PC-9 (cell line): ENCODE measurements around the gene KIAA1671. TPM values are rescaled to one million over a fixed set of nuclear protein-coding genes. Genes with fewer than 3 reads are reported as not detected.

Source experiments
- BruUV-seq: library from RNA; stranded (reverse); fragments of 400-500 nt; replicated peaks from 2 replicates; lab custom pipeline; 2021; lab: Mats Ljungman, UMichigan
- CTCF ChIA-PET: fragments of 300-600 bp; sonication (Branson Sonifier 250); formaldehyde crosslinking; loops from one replicate; lab custom pipeline; 2022; ENCODE audit warnings: antibody characterized with exemption; lab: Charles Lee
- POLR2A ChIA-PET: fragments of 300-600 bp; sonication (Branson Sonifier 250); formaldehyde crosslinking; loops from one replicate; lab custom pipeline; 2022; ENCODE audit warnings: antibody characterized with exemption; ENCODE audit not compliant: unreplicated experiment; lab: Charles Lee
- DNase-seq, 2 experiments: peaks; one replicate each; pipeline versions ENCODE4 v3.0.0 to v3.0.0-alpha.2; 2015 to 2022; ENCODE audit warnings: mixed read lengths in 1 of 2
- H2AFZ ChIP-seq: fragments of 200-600 bp; sonication (generic); 2 replicates; pipeline ENCODE4 v1.8.1; 2017; ENCODE audit warnings: antibody characterized with exemption
- H3F3A ChIP-seq: fragments of 200-600 bp; sonication (generic); 2 replicates; pipeline ENCODE4 v1.8.1; 2017; ENCODE audit warnings: antibody characterized with exemption, mild to moderate bottlenecking, low read depth; ENCODE audit not compliant: insufficient read depth
- H3K27ac ChIP-seq: fragments of 200-600 bp; sonication (generic); 2 replicates; pipeline ENCODE4 v1.6.1; 2016; ENCODE audit warnings: mixed run types
- H3K27me3 ChIP-seq: fragments of 200-600 bp; sonication (generic); 2 replicates; pipeline ENCODE4 v1.6.1; 2016; ENCODE audit warnings: low read depth, mixed run types; ENCODE audit not compliant: insufficient read depth
- H3K36me3 ChIP-seq: fragments of 200-600 bp; sonication (generic); 2 replicates; pipeline ENCODE4 v1.6.1; 2016; ENCODE audit warnings: low read depth, mixed run types
- H3K4me1 ChIP-seq: fragments of 200-600 bp; sonication (generic); replicated peaks from 2 replicates; pipeline ENCODE4 v1.6.1; 2016; ENCODE audit warnings: mixed run types; ENCODE audit not compliant: insufficient read depth
- H3K4me2 ChIP-seq: fragments of 200-600 bp; sonication (generic); 2 replicates; pipeline ENCODE4 v1.6.1; 2017; ENCODE audit warnings: mixed run types
- H3K4me3 ChIP-seq: fragments of 200-600 bp; sonication (generic); 2 replicates; pipeline ENCODE4 v1.6.1; 2016; ENCODE audit warnings: mixed run types
- H3K79me2 ChIP-seq: fragments of 200-600 bp; sonication (generic); 2 replicates; pipeline ENCODE4 v1.6.1; 2017; ENCODE audit warnings: low read depth, mixed run types
- H3K9me2 ChIP-seq: fragments of 200-600 bp; sonication (generic); 2 replicates; pipeline ENCODE4 v1.8.1; 2017; ENCODE audit warnings: mild to moderate bottlenecking; ENCODE audit not compliant: insufficient read depth
- H3K9me3 ChIP-seq: fragments of 200-600 bp; sonication (generic); 2 replicates; pipeline ENCODE4 v1.8.1; 2016; ENCODE audit warnings: low read depth; ENCODE audit not compliant: insufficient read depth
- H4K20me1 ChIP-seq: fragments of 200-600 bp; sonication (generic); 2 replicates; pipeline ENCODE4 v1.8.1; 2017; ENCODE audit not compliant: insufficient read depth
- CTCF ChIP-seq: fragments of 200-600 bp; sonication (generic); conservative IDR thresholded peaks from 2 replicates; pipeline ENCODE4 v1.6.1; 2017; ENCODE audit warnings: mixed run types, antibody characterized with exemption, mild to moderate bottlenecking, moderate library complexity
- EZH2 ChIP-seq: fragments of 200-600 bp; sonication (generic); IDR thresholded peaks from 2 replicates; pipeline ENCODE4 v1.8.0; 2017; ENCODE audit warnings: antibody characterized with exemption, low read depth
- intact Hi-C: fragments of 100-400 bp; cut with micrococcal nuclease; formaldehyde crosslinking; loops from one replicate; pipeline ENCODE4 v1.10.0; 2022; ENCODE audit not compliant: unreplicated experiment
- total RNA-seq: library from RNA; stranded (reverse); gene quantifications from 2 replicates; pipeline ENCODE4 v1.2.3, GENCODE V29; 2021

Gene KIAA1671
- total RNA-seq, 1 experiment from 2014 or later, result 44.3 TPM

DNA sequence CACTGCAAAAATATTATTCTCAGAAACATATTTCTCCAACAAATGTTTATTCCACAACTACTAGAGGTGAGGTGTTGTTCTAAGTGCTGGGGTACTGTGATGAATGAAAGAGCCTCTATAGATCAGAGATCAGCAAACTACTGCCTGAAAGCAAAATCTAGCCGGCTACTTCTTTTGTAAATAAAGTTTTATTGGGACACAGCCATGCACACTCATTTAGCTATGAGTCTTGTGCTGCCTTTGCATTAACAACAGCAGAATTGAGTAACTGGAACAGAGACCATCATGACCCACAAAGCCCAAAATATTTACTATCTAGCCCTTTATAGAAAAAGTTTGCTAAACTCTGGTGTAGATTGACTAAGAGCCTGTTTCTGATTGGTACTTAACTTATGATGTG, 210.0 kb downstream of the KIAA1671 start:
- H4K20me1 ChIP-seq, result peaks cover 8% of the 10 kb centered on the region
- BruUV-seq, result no TSS peak
- no peak for DNase-seq
- no peak overlapping the region for H3K4me2 ChIP-seq
- H3K4me1 ChIP-seq, result peaks cover 21% of the 10 kb centered on the region
- H3K4me3 ChIP-seq, result no peak overlapping the region
- H3K79me2 ChIP-seq, result no peaks in the 10 kb centered on the region
- POLR2A ChIA-PET, result no interaction called here
- TF ChIP-seq EZH2, result no peak
- no peak for TF ChIP-seq CTCF
- CTCF ChIA-PET, result interaction anchor here (0.5 kb wide), 1 partner anchor 356 kb away, joined by 4 read pairs; the partner anchor contains the start of gene SGSM1
- no peaks in the 10 kb centered on the region for H3K27me3 ChIP-seq
- no peaks in the 10 kb centered on the region for H3K9me3 ChIP-seq
- intact Hi-C loops, result no loop called here
- H2AFZ ChIP-seq, result no peak overlapping the region
- H3K36me3 ChIP-seq, result no peaks in the 10 kb centered on the region
- H3K27ac ChIP-seq, result no peak overlapping the region
- H3K9me2 ChIP-seq, result no peaks in the 10 kb centered on the region
- H3F3A ChIP-seq, result peaks cover 10% of the 10 kb centered on the region

GRCh38 chr22:25165785-25166184, 213.3 kb downstream of the KIAA1671 start:
- Histone ChIP-seq H3K4me2 (no peak overlapping the region), H3K79me2 (no peaks in the 10 kb centered on the region), H3K4me3 (no peak overlapping the region), H3F3A (peaks cover 16% of the 10 kb centered on the region; the same call in 1 of the 2 replicates), H4K20me1 (peaks cover 19% of the 10 kb centered on the region), H3K27ac (no peak overlapping the region), H3K27me3 (no peaks in the 10 kb centered on the region), H3K4me1 (peaks cover 42% of the 10 kb centered on the region), H3K36me3 (no peaks in the 10 kb centered on the region), H3K9me2 (no peaks in the 10 kb centered on the region), H3K9me3 (no peaks in the 10 kb centered on the region), H2AFZ (no peak overlapping the region)
- POLR2A ChIA-PET, result no interaction called here
- intact Hi-C loops, result no loop called here
- no peak for DNase-seq
- CTCF ChIA-PET, result no interaction called here
- TF ChIP-seq CTCF (no peak), EZH2 (no peak)
- BruUV-seq, result no TSS peak

GRCh38 chr22:25166266-25167040, 213.9 kb downstream of the KIAA1671 start:
- ChIA-PET POLR2A (no interaction called here), CTCF (no interaction called here)
- Histone ChIP-seq H3K4me2 (peak overlapping the region; percentile 34), H2AFZ (no peak overlapping the region), H3K36me3 (no peaks in the 10 kb centered on the region), H3K4me3 (no peak overlapping the region), H4K20me1 (peaks cover 19% of the 10 kb centered on the region), H3K27ac (no peak overlapping the region), H3K4me1 (peaks cover 42% of the 10 kb centered on the region), H3K27me3 (no peaks in the 10 kb centered on the region), H3K9me2 (no peaks in the 10 kb centered on the region), H3F3A (peaks cover 16% of the 10 kb centered on the region; the same call in 1 of the 2 replicates), H3K9me3 (no peaks in the 10 kb centered on the region), H3K79me2 (no peaks in the 10 kb centered on the region)
- intact Hi-C loops, result no loop called here
- no peak for DNase-seq
- no TSS peak for BruUV-seq
- no peak for TF ChIP-seq CTCF
